ENCODE data around the gene TPSD1.

- TF ChIP-seq CTCF (IDR thresholded peaks at IDR 0.05) (no peak), GABPA (IDR thresholded peaks at IDR 0.05; ENCODE audit: low read depth) (no peak), FOSL2 (IDR thresholded peaks at IDR 0.05; ENCODE audit: borderline replicate concordance, low read depth) (no peak), SIN3A (IDR thresholded peaks at IDR 0.05; ENCODE audit: borderline replicate concordance, low read depth, low read length) (no peak), FOXM1 (IDR thresholded peaks at IDR 0.05; ENCODE audit: low read depth) (no peak), PBX3 (IDR thresholded peaks at IDR 0.05) (no peak), YY1 (IDR thresholded peaks at IDR 0.05; ENCODE audit: low read depth) (no peak)
Observed at GRCh38 chr16:1265090-1265630, 9.3 kb downstream of the TPSD1 start.
